ENCODE measurements around the gene MPHOSPH9.

- TF ChIP-seq CTCF (IDR thresholded peaks at IDR 0.05): no peak
- TF ChIP-seq EZH2 (IDR thresholded peaks at IDR 0.05; ENCODE audit: borderline replicate concordance, insufficient read depth, low read depth, low read length, poor library complexity, severe bottlenecking): no peak
Measured at GRCh38 chr12:123122626-123123025, 110.3 kb downstream of the MPHOSPH9 start.
